Measurements from ENCODE around the gene BMI1.

BMI1 gene

GRCh38 chr10:22322641-22323160, 1.8 kb downstream of the BMI1 start:
- Histone ChIP-seq H4K8ac (ENCODE audit: low read depth, low read length) (no peak overlapping the region), H3K79me1 (ENCODE audit: low read length) (peaks cover 10% of the 10 kb centered on the region), H3K27ac (ENCODE audit: low read depth, low read length) (no peak overlapping the region), H4K91ac (ENCODE audit: low read depth, low read length) (no peak overlapping the region), H3K4me2 (ENCODE audit: low read length) (peak overlapping the region; percentile 79), H3K27me3 (ENCODE audit: insufficient read depth, low read length) (peaks cover 22% of the 10 kb centered on the region), H4K12ac (ENCODE audit: low read depth, low read length) (no peak overlapping the region), H2BK120ac (ENCODE audit: insufficient read depth, low read length, poor library complexity) (no peak overlapping the region), H3K36me3 (ENCODE audit: control insufficient read depth in 1 of 2, insufficient read depth in 2 of 2, low read length in 2 of 2) (no peaks in the 10 kb centered on the region), H3K23ac (ENCODE audit: low read length) (no peak overlapping the region), H2AK5ac (ENCODE audit: low read length) (no peak overlapping the region), H3K4me1 (ENCODE audit: control insufficient read depth in 1 of 2, insufficient read depth in 2 of 2, low read length in 2 of 2) (peaks cover 3 to 5% of the 10 kb centered on the region in 2 experiments), H3K18ac (ENCODE audit: low read length) (no peak overlapping the region), H3K4me3 (ENCODE audit: low read depth, low read length) (no peak overlapping the region), H3K9me3 (ENCODE audit: insufficient read depth, low read depth, low read length) (no peaks in the 10 kb centered on the region), H2BK12ac (ENCODE audit: low read length) (no peak overlapping the region), H3K14ac (ENCODE audit: low read length) (no peak overlapping the region), H3K4ac (ENCODE audit: low read depth, low read length) (no peak overlapping the region), H2BK5ac (ENCODE audit: low read depth, low read length, poor library complexity) (no peak overlapping the region), H2AFZ (ENCODE audit: insufficient read depth, low read length, poor library complexity) (no peak overlapping the region), H3K9ac (ENCODE audit: low read length) (no peak overlapping the region), H3K79me2 (ENCODE audit: control insufficient read depth, insufficient read depth, low read length, poor library complexity) (peaks cover 5% of the 10 kb centered on the region)
- DNase-seq: no peak
- no CpG with 5 or more reads among the region's 5 CpGs for WGBS (ENCODE audit: extremely low coverage, insufficient coverage, insufficient read length)

GRCh38 chr10:22323538-22324305, 2.8 kb downstream of the BMI1 start:
- Histone ChIP-seq H3K23ac (ENCODE audit: low read length) (no peak overlapping the region), H4K12ac (ENCODE audit: low read depth, low read length) (no peak overlapping the region), H3K27me3 (ENCODE audit: insufficient read depth, low read length) (peaks cover 22% of the 10 kb centered on the region), H2AK5ac (ENCODE audit: low read length) (no peak overlapping the region), H3K79me1 (ENCODE audit: low read length) (peaks cover 10% of the 10 kb centered on the region), H2BK5ac (ENCODE audit: low read depth, low read length, poor library complexity) (no peak overlapping the region), H3K4me2 (ENCODE audit: low read length) (no peak overlapping the region), H4K91ac (ENCODE audit: low read depth, low read length) (no peak overlapping the region), H2AFZ (ENCODE audit: insufficient read depth, low read length, poor library complexity) (no peak overlapping the region), H3K4ac (ENCODE audit: low read depth, low read length) (no peak overlapping the region), H2BK12ac (ENCODE audit: low read length) (no peak overlapping the region), H3K9me3 (ENCODE audit: insufficient read depth, low read depth, low read length) (no peaks in the 10 kb centered on the region), H3K27ac (ENCODE audit: low read depth, low read length) (no peak overlapping the region), H3K79me2 (ENCODE audit: control insufficient read depth, insufficient read depth, low read length, poor library complexity) (peaks cover 5% of the 10 kb centered on the region), H3K4me1 (ENCODE audit: control insufficient read depth in 1 of 2, insufficient read depth in 2 of 2, low read length in 2 of 2) (peaks cover 3 to 5% of the 10 kb centered on the region in 2 experiments), H3K14ac (ENCODE audit: low read length) (no peak overlapping the region), H4K8ac (ENCODE audit: low read depth, low read length) (no peak overlapping the region), H3K18ac (ENCODE audit: low read length) (no peak overlapping the region), H3K36me3 (ENCODE audit: control insufficient read depth in 1 of 2, insufficient read depth in 2 of 2, low read length in 2 of 2) (no peaks in the 10 kb centered on the region), H3K9ac (ENCODE audit: low read length) (no peak overlapping the region), H2BK120ac (ENCODE audit: insufficient read depth, low read length, poor library complexity) (no peak overlapping the region), H3K4me3 (ENCODE audit: low read depth, low read length) (no peak overlapping the region)
- no peak for DNase-seq
- no CpG with 5 or more reads among the region's 5 CpGs for WGBS (ENCODE audit: extremely low coverage, insufficient coverage, insufficient read length)

- H3K27ac ChIP-seq (ENCODE audit: low read depth, low read length): no peak overlapping the region
- no peak overlapping the region for H4K8ac ChIP-seq (ENCODE audit: low read depth, low read length)
- no peak overlapping the region for H2BK12ac ChIP-seq (ENCODE audit: low read length)
- H3K79me1 ChIP-seq (ENCODE audit: low read length): peaks cover 10% of the 10 kb centered on the region
- H4K91ac ChIP-seq (ENCODE audit: low read depth, low read length): no peak overlapping the region
- peaks cover 3 to 5% of the 10 kb centered on the region in 2 experiments for H3K4me1 ChIP-seq (ENCODE audit: control insufficient read depth in 1 of 2, insufficient read depth in 2 of 2, low read length in 2 of 2)
- no peak overlapping the region for H3K4ac ChIP-seq (ENCODE audit: low read depth, low read length)
- no peak overlapping the region for H3K4me2 ChIP-seq (ENCODE audit: low read length)
- H3K18ac ChIP-seq (ENCODE audit: low read length): no peak overlapping the region
- H3K14ac ChIP-seq (ENCODE audit: low read length): no peak overlapping the region
- no peaks in the 10 kb centered on the region for H3K9me3 ChIP-seq (ENCODE audit: insufficient read depth, low read depth, low read length)
- H4K12ac ChIP-seq (ENCODE audit: low read depth, low read length): no peak overlapping the region
- H2BK120ac ChIP-seq (ENCODE audit: insufficient read depth, low read length, poor library complexity): no peak overlapping the region
- WGBS (ENCODE audit: extremely low coverage, insufficient coverage, insufficient read length): no CpG with 5 or more reads among the region's 4 CpGs
- H3K9ac ChIP-seq (ENCODE audit: low read length): no peak overlapping the region
- no peak overlapping the region for H3K23ac ChIP-seq (ENCODE audit: low read length)
- H2AFZ ChIP-seq (ENCODE audit: insufficient read depth, low read length, poor library complexity): no peak overlapping the region
- no peak overlapping the region for H2AK5ac ChIP-seq (ENCODE audit: low read length)
- no peak overlapping the region for H3K4me3 ChIP-seq (ENCODE audit: low read depth, low read length)
- peaks cover 2 to 3% of the 10 kb centered on the region in 2 experiments for H3K36me3 ChIP-seq (ENCODE audit: control insufficient read depth in 1 of 2, insufficient read depth in 2 of 2, low read length in 2 of 2)
- no peak for DNase-seq
- H3K27me3 ChIP-seq (ENCODE audit: insufficient read depth, low read length): peaks cover 22% of the 10 kb centered on the region
- H2BK5ac ChIP-seq (ENCODE audit: low read depth, low read length, poor library complexity): no peak overlapping the region
- peaks cover 5% of the 10 kb centered on the region for H3K79me2 ChIP-seq (ENCODE audit: control insufficient read depth, insufficient read depth, low read length, poor library complexity)
Measured at GRCh38 chr10:22324413-22324812, 3.5 kb downstream of the BMI1 start.

GRCh38 chr10:22324893-22325271, 4.0 kb downstream of the BMI1 start:
- no peak overlapping the region for H3K4me3 ChIP-seq (ENCODE audit: low read depth, low read length)
- H4K91ac ChIP-seq (ENCODE audit: low read depth, low read length): no peak overlapping the region
- H3K18ac ChIP-seq (ENCODE audit: low read length): no peak overlapping the region
- H3K79me1 ChIP-seq (ENCODE audit: low read length): peaks cover 10% of the 10 kb centered on the region
- H2AK5ac ChIP-seq (ENCODE audit: low read length): no peak overlapping the region
- peaks cover 22% of the 10 kb centered on the region for H3K27me3 ChIP-seq (ENCODE audit: insufficient read depth, low read length)
- no peak overlapping the region for H2BK5ac ChIP-seq (ENCODE audit: low read depth, low read length, poor library complexity)
- H3K79me2 ChIP-seq (ENCODE audit: control insufficient read depth, insufficient read depth, low read length, poor library complexity): peaks cover 5% of the 10 kb centered on the region
- no peak overlapping the region for H3K4ac ChIP-seq (ENCODE audit: low read depth, low read length)
- H3K4me1 ChIP-seq (ENCODE audit: control insufficient read depth in 1 of 2, insufficient read depth in 2 of 2, low read length in 2 of 2): peaks cover 3 to 5% of the 10 kb centered on the region in 2 experiments
- DNase-seq: no peak
- H3K14ac ChIP-seq (ENCODE audit: low read length): no peak overlapping the region
- H4K12ac ChIP-seq (ENCODE audit: low read depth, low read length): no peak overlapping the region
- H3K9ac ChIP-seq (ENCODE audit: low read length): no peak overlapping the region
- H2BK120ac ChIP-seq (ENCODE audit: insufficient read depth, low read length, poor library complexity): no peak overlapping the region
- no peak overlapping the region for H3K23ac ChIP-seq (ENCODE audit: low read length)
- H3K9me3 ChIP-seq (ENCODE audit: insufficient read depth, low read depth, low read length): no peaks in the 10 kb centered on the region
- peak overlapping the region; percentile 93 for H3K4me2 ChIP-seq (ENCODE audit: low read length)
- no peak overlapping the region for H2BK12ac ChIP-seq (ENCODE audit: low read length)
- H3K27ac ChIP-seq (ENCODE audit: low read depth, low read length): no peak overlapping the region
- peaks cover 2 to 3% of the 10 kb centered on the region in 2 experiments for H3K36me3 ChIP-seq (ENCODE audit: control insufficient read depth in 1 of 2, insufficient read depth in 2 of 2, low read length in 2 of 2)
- H4K8ac ChIP-seq (ENCODE audit: low read depth, low read length): no peak overlapping the region
- no peak overlapping the region for H2AFZ ChIP-seq (ENCODE audit: insufficient read depth, low read length, poor library complexity)
- WGBS (ENCODE audit: extremely low coverage, insufficient coverage, insufficient read length): no CpG with 5 or more reads among the region's 9 CpGs
